ENCODE data around the gene TACR1.

DNA sequence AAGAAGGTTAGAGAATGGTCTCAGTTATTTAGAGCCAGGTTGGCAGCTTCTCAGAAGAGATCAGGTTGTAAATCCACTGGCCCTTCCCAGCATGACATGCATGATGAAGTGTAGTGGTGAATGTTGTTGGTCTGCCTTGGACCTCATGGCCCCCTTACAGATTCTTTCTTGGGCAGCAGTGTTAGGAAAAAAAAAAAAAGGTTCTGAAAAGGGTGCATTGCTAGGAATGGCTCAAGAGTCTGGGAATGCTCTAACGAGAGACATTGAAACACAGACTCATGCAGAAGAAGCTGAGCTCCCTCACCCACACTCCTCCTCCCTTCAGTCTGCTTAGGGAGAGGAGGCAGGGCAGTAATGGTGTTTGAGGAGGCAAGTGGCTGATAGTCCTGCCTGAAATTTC lies 135.4 kb downstream of the TACR1 start:
- TF ChIP-seq CTCF (IDR thresholded peaks at IDR 0.05), result no peak
- no peak for TF ChIP-seq EP300 (IDR thresholded peaks at IDR 0.05)
- TF ChIP-seq POLR2AphosphoS5 (IDR thresholded peaks at IDR 0.05), result no peak
- TF ChIP-seq POLR2A (IDR thresholded peaks at IDR 0.05), result no peak
